ENCODE results near the gene SULT1B1.

DNA sequence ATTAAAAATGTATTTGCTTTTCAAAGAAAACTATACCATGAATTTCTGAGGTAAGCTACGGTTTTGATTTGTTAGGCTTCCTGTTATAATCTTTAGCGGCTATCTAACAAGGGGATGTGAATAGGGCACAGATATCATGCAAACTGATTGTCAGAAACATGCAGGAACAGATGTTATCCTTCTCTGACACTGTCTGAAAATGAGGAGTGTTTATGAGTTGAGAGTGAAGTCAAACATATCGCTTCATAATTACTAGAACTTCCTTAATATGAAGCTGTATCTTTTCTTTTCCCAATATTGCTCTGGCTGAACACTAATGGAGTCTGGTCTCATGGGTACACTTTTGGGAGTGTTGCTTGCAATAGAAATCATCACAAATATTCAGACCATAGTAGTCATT is 16.3 kb upstream of the SULT1B1 start:
- no peak for TF ChIP-seq EZH2 (IDR thresholded peaks at IDR 0.05; ENCODE audit: insufficient read depth, poor library complexity, severe bottlenecking)
- no peak for TF ChIP-seq EZH2phosphoT487 (IDR thresholded peaks at IDR 0.05; ENCODE audit: insufficient read depth, low read depth)

Data from GM23248 (cell line).